Esophagus squamous epithelium (tissue), 4 donors: ENCODE measurements around the gene COL20A1.

Experiments used
- CTCF ChIP-seq, 6 experiments: fragments of 450-650 bp in 4 of 6; fragments of 200-600 bp in 2 of 6; sonication (generic) in 2 of 6; IDR thresholded peaks; one replicate each; pipeline ENCODE4 v1.5.1; 2016 to 2019; ENCODE audit warnings: antibody characterized with exemption in 6 of 6, mild to moderate bottlenecking in 4 of 6, moderate library complexity in 4 of 6
- POLR2A ChIP-seq, 4 donors: fragments of 450-650 bp; IDR thresholded peaks; one replicate each; pipeline ENCODE4 v1.6.1; 2017; ENCODE audit warnings: antibody characterized with exemption in 4 of 4, mild to moderate bottlenecking in 4 of 4, moderate library complexity in 3 of 4

DNA sequence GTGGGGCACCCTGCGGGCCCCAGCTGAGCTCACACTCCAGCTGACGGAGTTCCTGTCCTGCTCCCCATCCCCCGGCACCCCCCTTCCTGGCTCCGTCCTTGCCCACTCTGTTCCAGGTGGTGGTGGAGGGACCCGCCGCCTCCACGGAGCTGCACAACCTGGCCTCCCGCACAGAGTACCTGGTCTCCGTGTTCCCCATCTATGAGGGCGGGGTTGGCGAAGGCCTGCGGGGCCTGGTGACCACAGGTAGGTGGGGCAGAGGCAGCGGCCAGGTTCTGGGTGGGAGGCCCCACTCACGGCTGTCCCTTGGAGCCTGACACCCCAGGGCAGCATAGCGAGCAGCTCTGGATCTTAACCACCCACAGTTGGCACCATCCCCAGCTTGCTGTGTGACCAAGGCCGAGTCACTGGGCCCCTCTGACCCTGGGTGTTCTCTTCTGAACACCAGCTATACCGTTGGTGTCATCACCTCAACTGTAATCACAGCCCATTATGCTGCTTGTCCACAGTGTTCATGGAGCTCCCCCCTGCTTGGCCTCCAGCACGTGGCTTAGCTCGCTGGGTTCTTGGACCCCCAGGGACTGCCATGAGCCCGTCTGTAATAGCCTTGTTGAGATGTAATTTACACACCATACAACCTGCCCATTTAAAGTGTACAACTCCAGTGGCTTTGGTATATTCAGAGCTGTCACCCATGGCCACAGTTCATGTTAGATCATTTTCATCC is 17.4 kb downstream of the COL20A1 start:
- no peak for TF ChIP-seq POLR2A (IDR thresholded peaks at IDR 0.05)
- no peak for TF ChIP-seq CTCF (IDR thresholded peaks at IDR 0.05)
